HepG2 (cell line): Measurements from ENCODE around the gene CHN2. TPM values are rescaled to one million over a fixed set of nuclear protein-coding genes. Genes with fewer than 3 reads are reported as not detected.

Experiments used
- HDAC6 ChIP-seq: fragments of 200-600 bp; sonication (generic); IDR thresholded peaks from 2 replicates; pipeline ENCODE4 v1.7.0; 2017; ENCODE audit warnings: mild to moderate bottlenecking, antibody characterized with exemption, low read length, low read depth
- MTF1 ChIP-seq: sonication (generic); formaldehyde crosslinking; IDR thresholded peaks from 2 replicates; pipeline ENCODE4 v1.5.0; 2020; ENCODE audit warnings: missing genetic modification reagents
- RAD21 ChIP-seq: fragments of 450-650 bp; formaldehyde crosslinking; IDR thresholded peaks from 2 replicates; pipeline ENCODE4 v1.5.0; 2020; ENCODE audit warnings: mild to moderate bottlenecking
- SAFB2 ChIP-seq: sonication (generic); formaldehyde crosslinking; IDR thresholded peaks from 2 replicates; pipeline ENCODE4 v1.5.1; 2020; ENCODE audit warnings: missing genetic modification reagents, low read depth, mild to moderate bottlenecking, borderline replicate concordance
- SIX4 ChIP-seq: sonication (generic); formaldehyde crosslinking; IDR thresholded peaks from 2 replicates; pipeline ENCODE4 v1.4.0; 2020; ENCODE audit warnings: missing genetic modification reagents
- TCF7 ChIP-seq: sonication (generic); IDR thresholded peaks from 2 replicates; pipeline ENCODE4 v1.6.1; 2016; ENCODE audit warnings: antibody characterized with exemption, low read depth
- ZBTB42 ChIP-seq: sonication (generic); formaldehyde crosslinking; IDR thresholded peaks from 2 replicates; pipeline ENCODE4 v1.5.0; 2020; ENCODE audit warnings: mild to moderate bottlenecking, missing genetic modification reagents
- ZBTB7B ChIP-seq: sonication (generic); formaldehyde crosslinking; IDR thresholded peaks from 2 replicates; pipeline ENCODE4 v1.4.0; 2020; ENCODE audit warnings: missing genetic modification reagents
- ZMYM4 ChIP-seq: sonication (generic); formaldehyde crosslinking; IDR thresholded peaks from 2 replicates; pipeline ENCODE4 v1.8.1; 2023; ENCODE audit warnings: mild to moderate bottlenecking, missing genetic modification reagents
- ZNF34 ChIP-seq: sonication (generic); formaldehyde crosslinking; IDR thresholded peaks from 2 replicates; pipeline ENCODE4 v1.4.0; 2020; ENCODE audit warnings: mild to moderate bottlenecking, missing genetic modification reagents, borderline replicate concordance
- ZNF674 ChIP-seq: sonication (generic); formaldehyde crosslinking; IDR thresholded peaks from 2 replicates; pipeline ENCODE4 v1.5.0; 2020; ENCODE audit warnings: low read depth, mild to moderate bottlenecking, missing genetic modification reagents
- ZNF724P ChIP-seq: sonication (generic); formaldehyde crosslinking; IDR thresholded peaks from 2 replicates; pipeline ENCODE4 v1.8.0; 2022; ENCODE audit warnings: missing genetic modification reagents, borderline replicate concordance
- ZNF879 ChIP-seq: sonication (generic); formaldehyde crosslinking; IDR thresholded peaks from 2 replicates; pipeline ENCODE4 v1.8.1; 2023; ENCODE audit warnings: missing genetic modification reagents
- ZSCAN21 ChIP-seq: sonication (generic); formaldehyde crosslinking; IDR thresholded peaks from 2 replicates; pipeline ENCODE4 v1.8.0; 2022; ENCODE audit warnings: mild to moderate bottlenecking, missing genetic modification reagents, moderate library complexity, borderline replicate concordance
- polyA plus RNA-seq, 8 experiments: library from polyadenylated mRNA; depleted of rRNA in 3 of 8; stranded (reverse) in 7 of 8; unstranded in 1 of 8; fragments of >200 nt; fragmentation: Illumina TruSeq in 4 of 8; extraction: Trizol in 4 of 8; gene quantifications; 2 replicates each; pipeline versions ENCODE4 v1.2.1 to v1.2.3, GENCODE V29; 2011 to 2016; ENCODE audit warnings: low read depth in 4 of 8, missing spikeins in 1 of 8, mixed read lengths in 1 of 8; ENCODE audit not compliant: insufficient read depth in 1 of 8
- total RNA-seq, 5 experiments: library from RNA; depleted of rRNA; stranded (reverse); fragments of >200 nt; fragmentation: Illumina TruSeq; extraction: Trizol; gene quantifications; 2 replicates each; pipeline ENCODE4 v1.2.3, GENCODE V29; 2016; ENCODE audit warnings: low read depth in 1 of 5
- TF ChIP-seq, protein P1 (sequence below): sonication (generic); formaldehyde crosslinking; IDR thresholded peaks from 2 replicates; pipeline ENCODE4 v1.4.0; 2020; ENCODE audit warnings: missing genetic modification reagents
- TF ChIP-seq, protein P2 (sequence below): sonication (generic); formaldehyde crosslinking; IDR thresholded peaks from 2 replicates; pipeline ENCODE4 v1.9.0; 2021; ENCODE audit warnings: mild to moderate bottlenecking, missing genetic modification reagents
- TF ChIP-seq, protein P3 (sequence below): sonication (generic); formaldehyde crosslinking; IDR thresholded peaks from 2 replicates; pipeline ENCODE4 v1.4.0; 2020; ENCODE audit warnings: missing genetic modification reagents
- TF ChIP-seq, protein P4 (sequence below): sonication (generic); formaldehyde crosslinking; IDR thresholded peaks from 2 replicates; pipeline ENCODE4 v1.8.0; 2023; ENCODE audit warnings: mild to moderate bottlenecking, missing genetic modification reagents
- TF ChIP-seq, protein P5 (sequence below): sonication (generic); formaldehyde crosslinking; IDR thresholded peaks from 2 replicates; pipeline ENCODE4 v1.4.0; 2020; ENCODE audit warnings: missing genetic modification reagents

The CHN2 gene
- total and polyA plus RNA-seq, 2 of the 13 experiments (the other 11 are each of a cell fraction or from before 2014, with no cell fraction given), result 23.5 to 30.5 TPM

DNA sequence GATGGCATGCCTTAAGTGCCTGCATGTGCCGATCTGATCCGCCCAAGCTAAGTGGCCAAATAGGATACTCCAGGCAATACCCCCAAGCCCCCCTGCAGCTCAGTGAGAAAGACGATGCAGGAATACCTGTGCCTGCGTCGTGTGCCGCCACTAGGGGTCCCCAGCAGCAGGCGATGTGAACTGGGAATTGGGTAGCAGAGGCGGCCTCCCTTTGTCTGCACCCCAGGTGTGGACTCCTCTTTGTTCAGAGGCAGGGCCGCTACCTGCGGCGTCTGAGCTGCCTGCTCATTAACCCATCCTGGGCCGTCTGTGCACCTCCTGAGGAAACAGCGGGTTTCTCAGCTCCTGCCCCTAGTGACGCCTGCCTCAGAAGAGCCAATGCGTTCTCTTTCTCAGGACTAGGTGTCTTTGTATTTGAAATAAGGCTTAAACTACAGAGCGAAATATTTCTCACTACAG lies 4.8 kb upstream of the CHN2 start (continued):
- TF ChIP-seq ZNF724P (CRISPR knock-in tag) (no peak), ZBTB7B (peak; percentile 56; the same call in 1 of the 2 replicates), ZMYM4 (CRISPR knock-in tag) (peak; percentile 72; the same call in 1 of the 2 replicates), SIX4 (no peak), ZNF674 (CRISPR knock-in tag) (no peak), ZNF34 (CRISPR knock-in tag) (0 out of 2 replicates have a peak, but pooled peaks have one; percentile 45), SAFB2 (CRISPR knock-in tag) (no peak), ZBTB42 (0 out of 2 replicates have a peak, but pooled peaks have one; percentile 27), HDAC6 (no peak), MTF1 (CRISPR knock-in tag) (no peak), TCF7 (peak; percentile 46; the same call in 1 of the 2 replicates), ZSCAN21 (CRISPR knock-in tag) (no peak; the same call in 1 of the 2 replicates), RAD21 (CRISPR knock-in tag) (peak; percentile 94), ZNF879 (CRISPR knock-in tag) (no peak)
- TF ChIP-seq, protein P1, sequence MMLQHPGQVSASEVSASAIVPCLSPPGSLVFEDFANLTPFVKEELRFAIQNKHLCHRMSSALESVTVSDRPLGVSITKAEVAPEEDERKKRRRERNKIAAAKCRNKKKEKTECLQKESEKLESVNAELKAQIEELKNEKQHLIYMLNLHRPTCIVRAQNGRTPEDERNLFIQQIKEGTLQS, result no peak
- TF ChIP-seq, protein P2, sequence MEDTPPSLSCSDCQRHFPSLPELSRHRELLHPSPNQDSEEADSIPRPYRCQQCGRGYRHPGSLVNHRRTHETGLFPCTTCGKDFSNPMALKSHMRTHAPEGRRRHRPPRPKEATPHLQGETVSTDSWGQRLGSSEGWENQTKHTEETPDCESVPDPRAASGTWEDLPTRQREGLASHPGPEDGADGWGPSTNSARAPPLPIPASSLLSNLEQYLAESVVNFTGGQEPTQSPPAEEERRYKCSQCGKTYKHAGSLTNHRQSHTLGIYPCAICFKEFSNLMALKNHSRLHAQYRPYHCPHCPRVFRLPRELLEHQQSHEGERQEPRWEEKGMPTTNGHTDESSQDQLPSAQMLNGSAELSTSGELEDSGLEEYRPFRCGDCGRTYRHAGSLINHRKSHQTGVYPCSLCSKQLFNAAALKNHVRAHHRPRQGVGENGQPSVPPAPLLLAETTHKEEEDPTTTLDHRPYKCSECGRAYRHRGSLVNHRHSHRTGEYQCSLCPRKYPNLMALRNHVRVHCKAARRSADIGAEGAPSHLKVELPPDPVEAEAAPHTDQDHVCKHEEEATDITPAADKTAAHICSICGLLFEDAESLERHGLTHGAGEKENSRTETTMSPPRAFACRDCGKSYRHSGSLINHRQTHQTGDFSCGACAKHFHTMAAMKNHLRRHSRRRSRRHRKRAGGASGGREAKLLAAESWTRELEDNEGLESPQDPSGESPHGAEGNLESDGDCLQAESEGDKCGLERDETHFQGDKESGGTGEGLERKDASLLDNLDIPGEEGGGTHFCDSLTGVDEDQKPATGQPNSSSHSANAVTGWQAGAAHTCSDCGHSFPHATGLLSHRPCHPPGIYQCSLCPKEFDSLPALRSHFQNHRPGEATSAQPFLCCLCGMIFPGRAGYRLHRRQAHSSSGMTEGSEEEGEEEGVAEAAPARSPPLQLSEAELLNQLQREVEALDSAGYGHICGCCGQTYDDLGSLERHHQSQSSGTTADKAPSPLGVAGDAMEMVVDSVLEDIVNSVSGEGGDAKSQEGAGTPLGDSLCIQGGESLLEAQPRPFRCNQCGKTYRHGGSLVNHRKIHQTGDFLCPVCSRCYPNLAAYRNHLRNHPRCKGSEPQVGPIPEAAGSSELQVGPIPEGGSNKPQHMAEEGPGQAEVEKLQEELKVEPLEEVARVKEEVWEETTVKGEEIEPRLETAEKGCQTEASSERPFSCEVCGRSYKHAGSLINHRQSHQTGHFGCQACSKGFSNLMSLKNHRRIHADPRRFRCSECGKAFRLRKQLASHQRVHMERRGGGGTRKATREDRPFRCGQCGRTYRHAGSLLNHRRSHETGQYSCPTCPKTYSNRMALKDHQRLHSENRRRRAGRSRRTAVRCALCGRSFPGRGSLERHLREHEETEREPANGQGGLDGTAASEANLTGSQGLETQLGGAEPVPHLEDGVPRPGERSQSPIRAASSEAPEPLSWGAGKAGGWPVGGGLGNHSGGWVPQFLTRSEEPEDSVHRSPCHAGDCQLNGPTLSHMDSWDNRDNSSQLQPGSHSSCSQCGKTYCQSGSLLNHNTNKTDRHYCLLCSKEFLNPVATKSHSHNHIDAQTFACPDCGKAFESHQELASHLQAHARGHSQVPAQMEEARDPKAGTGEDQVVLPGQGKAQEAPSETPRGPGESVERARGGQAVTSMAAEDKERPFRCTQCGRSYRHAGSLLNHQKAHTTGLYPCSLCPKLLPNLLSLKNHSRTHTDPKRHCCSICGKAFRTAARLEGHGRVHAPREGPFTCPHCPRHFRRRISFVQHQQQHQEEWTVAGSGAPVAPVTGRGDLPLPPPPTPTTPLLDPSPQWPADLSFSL (CRISPR knock-in tag), result 0 out of 2 replicates have a peak, but pooled peaks have one; percentile 25
- TF ChIP-seq, protein P3, sequence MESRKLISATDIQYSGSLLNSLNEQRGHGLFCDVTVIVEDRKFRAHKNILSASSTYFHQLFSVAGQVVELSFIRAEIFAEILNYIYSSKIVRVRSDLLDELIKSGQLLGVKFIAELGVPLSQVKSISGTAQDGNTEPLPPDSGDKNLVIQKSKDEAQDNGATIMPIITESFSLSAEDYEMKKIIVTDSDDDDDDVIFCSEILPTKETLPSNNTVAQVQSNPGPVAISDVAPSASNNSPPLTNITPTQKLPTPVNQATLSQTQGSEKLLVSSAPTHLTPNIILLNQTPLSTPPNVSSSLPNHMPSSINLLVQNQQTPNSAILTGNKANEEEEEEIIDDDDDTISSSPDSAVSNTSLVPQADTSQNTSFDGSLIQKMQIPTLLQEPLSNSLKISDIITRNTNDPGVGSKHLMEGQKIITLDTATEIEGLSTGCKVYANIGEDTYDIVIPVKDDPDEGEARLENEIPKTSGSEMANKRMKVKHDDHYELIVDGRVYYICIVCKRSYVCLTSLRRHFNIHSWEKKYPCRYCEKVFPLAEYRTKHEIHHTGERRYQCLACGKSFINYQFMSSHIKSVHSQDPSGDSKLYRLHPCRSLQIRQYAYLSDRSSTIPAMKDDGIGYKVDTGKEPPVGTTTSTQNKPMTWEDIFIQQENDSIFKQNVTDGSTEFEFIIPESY (CRISPR knock-in tag), result no peak; the same call in 1 of the 2 replicates
- TF ChIP-seq, protein P4, sequence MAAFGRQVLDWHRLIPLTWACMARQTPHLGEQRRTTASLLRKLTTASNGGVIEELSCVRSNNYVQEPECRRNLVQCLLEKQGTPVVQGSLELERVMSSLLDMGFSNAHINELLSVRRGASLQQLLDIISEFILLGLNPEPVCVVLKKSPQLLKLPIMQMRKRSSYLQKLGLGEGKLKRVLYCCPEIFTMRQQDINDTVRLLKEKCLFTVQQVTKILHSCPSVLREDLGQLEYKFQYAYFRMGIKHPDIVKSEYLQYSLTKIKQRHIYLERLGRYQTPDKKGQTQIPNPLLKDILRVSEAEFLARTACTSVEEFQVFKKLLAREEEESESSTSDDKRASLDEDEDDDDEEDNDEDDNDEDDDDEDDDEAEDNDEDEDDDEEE (CRISPR knock-in tag), result no peak
- TF ChIP-seq, protein P5, sequence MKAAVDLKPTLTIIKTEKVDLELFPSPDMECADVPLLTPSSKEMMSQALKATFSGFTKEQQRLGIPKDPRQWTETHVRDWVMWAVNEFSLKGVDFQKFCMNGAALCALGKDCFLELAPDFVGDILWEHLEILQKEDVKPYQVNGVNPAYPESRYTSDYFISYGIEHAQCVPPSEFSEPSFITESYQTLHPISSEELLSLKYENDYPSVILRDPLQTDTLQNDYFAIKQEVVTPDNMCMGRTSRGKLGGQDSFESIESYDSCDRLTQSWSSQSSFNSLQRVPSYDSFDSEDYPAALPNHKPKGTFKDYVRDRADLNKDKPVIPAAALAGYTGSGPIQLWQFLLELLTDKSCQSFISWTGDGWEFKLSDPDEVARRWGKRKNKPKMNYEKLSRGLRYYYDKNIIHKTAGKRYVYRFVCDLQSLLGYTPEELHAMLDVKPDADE (CRISPR knock-in tag), result no peak
